GM18517 (cell line): ENCODE measurements around the gene ACTR6.
"Not testable (repeated sequence)": the region's sequence is repeated elsewhere in the genome, so short reads cannot be mapped to it uniquely, and the experiment has no call there.

Experiments used
- ATAC-seq: cut with Tn5 transposase; IDR thresholded peaks from one replicate; pipeline ENCODE4 v1.9.1; 2021; ENCODE audit warnings: mild to moderate bottlenecking, moderate library complexity; ENCODE audit not compliant: unreplicated experiment

ACTR6 gene

DNA sequence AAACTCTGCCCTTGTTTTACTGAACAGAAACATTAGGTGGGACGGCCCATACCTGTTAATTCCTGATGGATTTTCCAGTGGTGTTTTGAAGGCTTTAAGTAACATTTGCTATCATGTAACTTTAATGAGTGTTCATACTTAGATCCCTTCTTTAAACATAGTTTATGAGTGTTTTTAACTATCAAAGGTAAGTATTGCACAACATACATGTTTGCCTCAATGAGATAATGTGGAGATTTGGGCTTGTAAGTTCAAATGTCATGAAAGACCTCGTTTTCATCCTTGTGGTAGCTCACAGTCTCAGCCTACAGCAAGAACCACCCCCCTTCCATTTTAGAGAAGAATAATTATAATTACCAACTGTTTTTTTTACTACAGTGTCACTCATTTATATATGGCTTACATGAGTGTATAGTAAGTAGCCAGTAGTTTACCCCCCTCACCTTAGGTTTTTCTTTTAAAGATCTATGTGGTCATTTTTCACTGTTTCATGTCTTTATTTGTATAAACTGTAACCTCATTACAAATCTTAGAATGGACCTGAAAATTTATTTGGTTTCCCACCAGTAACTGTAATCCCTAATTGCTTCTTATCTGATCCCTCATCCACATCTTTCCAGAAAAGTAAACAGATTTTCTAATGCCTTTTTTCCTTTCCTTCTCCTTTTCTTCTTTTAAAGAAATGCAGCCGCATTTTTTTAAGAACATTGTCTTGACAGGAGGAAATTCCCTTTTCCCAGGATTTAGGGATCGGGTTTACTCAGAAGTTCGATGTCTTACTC lies 18.9 kb downstream of the ACTR6 start:
- ATAC-seq, result no peak

DNA sequence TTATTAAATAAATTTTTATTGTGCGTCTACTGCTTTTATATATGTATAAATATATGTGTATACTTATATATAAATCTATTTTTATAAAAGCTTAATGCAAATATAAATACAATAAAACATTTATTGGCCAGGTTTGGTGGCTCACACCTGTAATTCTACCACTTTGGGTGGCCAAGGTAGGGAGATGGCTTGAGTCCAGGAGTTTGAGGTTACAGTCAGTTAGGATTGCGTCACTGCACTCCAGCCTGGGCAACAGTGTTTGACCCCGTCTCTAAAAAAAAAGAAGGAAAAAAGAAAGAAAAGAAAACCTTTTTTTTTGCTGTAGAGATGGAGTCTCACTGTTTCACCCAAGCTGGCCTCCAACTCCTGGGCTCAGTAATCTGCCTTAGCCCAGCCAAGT lies 20.9 kb downstream of the ACTR6 start:
- no peak for ATAC-seq

DNA sequence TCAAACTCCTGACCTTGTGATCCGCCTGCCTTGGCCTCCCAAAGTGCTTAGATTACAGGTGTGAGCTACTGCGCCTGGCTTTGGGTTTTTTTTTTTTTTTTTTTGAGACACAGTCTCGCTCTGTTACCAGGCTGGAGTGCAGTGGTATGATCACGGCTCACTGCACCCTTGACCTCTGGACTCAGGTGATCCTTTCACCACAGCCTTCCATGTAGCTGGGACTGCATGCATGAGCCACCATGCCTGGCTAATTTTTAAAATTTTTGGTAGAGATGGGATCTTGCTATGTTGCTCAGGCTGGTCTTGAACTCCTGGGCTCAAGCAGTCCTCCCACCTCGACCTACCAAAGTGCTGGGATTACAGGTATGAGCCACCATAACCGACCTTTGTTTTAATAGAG lies 21.6 kb downstream of the ACTR6 start:
- ATAC-seq, result not testable (repeated sequence)

DNA sequence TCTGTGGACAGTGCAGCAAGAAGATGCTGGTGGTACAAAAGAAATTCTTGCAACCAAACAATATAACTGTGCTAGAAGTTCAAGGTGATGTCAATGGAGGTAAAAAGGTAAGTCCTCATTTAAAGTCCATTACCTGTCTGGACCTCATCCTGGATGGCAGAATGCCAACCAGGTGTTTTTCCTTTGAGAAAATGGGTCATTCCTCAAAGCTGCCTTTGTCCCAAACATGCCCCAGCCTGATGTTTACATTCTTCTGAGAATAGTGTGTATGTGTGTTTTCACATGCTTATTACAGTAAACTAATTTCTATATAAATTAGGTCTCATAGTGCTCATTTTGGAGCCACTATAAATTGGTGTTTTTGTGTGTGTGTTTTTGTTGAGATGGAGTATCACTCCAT lies 24.9 kb downstream of the ACTR6 start:
- no peak for ATAC-seq

DNA sequence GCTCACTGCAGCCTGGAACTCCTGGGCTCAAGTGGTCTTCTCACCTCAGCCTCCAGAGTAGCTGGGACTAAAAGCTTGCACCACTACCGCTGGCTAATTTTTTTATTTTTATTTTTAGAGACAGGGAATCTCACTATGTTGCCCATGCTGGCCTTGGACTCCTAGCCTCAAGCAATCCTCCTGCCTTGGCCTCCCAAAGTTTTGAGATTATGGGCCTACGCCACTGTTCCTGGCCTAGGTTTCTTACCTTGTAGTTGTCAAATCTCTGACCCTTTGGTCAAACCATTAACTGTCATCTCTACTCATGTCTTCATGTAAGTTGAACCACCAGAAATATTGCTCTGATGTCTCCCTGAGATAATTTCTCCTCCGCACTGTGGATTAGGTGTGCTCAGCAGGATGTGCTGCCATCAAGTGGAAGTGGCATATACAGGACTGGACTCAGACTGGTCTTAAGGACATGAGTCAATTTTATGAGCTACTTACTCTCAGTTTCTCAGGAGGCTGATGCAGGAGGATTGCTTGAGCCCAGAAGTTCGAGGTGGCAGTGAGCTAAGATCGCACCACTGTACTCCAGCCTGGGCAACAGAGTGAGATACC lies 28.5 kb downstream of the ACTR6 start:
- ATAC-seq, result no peak

DNA sequence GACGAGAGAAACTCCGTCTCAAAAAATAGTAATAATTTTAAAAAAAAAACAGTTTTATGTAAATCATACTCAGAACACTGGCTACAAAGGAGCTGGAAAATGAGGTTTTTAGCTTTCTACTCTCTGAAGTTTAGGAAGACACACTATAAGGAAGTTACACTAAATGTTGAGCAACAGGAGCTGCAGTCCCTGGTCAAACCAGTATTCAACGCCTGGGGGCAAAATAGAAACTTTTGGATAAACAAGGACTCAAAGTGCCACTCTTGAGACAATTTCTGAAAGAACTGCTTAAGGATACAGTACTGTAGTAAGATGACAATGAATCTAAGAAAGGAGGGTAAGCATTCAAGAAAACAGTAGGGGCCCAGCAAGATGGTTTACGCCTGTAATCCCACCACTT lies 29.3 kb downstream of the ACTR6 start:
- ATAC-seq, result no peak

DNA sequence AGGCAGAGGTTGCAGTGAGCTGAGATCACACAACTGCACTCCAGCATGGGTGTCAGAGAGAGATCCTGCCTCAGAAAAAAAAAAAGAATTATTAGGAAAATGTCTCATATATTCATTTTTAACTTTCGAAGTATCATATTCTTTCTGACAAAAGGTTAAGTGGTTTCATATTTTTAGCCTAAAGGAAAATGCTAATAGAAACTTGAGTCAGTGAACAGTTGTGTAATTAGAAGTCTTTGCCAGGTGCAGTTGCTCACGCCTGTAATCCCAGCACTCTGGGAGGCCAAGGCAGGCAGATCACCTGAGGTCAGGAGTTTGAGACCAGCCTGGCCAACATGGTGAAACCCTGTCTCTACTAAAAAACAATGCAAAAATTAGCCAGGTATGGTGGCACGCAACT lies 31.3 kb downstream of the ACTR6 start:
- not testable (repeated sequence) for ATAC-seq

DNA sequence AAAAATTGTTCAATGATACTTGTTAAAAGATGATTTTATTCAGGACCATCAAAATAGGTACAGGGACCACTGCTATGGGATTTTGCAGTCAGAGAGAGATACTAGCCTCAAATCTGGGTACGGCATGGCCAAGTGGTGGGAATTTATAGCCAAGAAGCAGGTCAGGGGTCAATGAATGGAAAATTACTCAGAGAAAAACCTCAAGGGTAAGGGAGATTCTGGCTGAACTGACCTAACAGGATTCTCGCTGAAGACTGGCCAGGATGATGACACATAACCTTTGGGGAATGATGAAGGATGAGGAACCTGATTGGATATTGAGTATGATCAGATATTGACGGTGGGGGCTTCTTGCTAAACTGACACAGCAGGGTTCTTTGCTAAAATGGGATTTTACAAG lies 33.6 kb downstream of the ACTR6 start:
- ATAC-seq, result no peak

DNA sequence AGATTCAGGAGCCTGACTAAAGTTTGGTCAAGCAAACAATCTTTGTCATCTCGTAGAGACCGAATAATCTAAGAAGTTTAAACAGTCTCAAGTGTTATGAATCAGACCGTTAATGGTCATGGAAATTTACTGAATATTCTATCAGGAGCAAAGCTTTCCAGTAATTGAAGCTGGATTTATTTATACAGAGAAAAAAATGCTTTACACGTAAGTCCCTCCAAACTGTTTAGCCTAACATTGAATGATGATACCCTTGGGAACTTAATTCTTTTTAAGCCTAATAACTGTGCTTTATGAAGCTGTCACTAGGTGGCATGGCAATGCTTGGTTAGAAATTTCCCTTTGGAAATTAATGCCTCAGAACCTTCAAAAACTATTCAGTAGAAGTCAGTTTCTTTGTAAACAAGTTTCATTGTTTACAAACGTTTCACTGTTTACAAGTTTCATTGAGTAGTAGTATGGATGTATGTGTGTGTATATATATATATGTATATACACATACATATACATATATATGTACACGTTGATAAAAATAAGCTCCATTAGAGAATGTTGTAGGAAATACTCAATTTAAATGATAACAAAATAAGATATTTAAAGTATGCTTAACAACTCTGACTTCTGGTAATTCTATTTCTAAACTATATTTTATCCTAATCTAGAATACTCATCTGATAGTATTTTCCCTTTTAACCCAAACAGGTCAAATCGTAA lies 34.1 kb downstream of the ACTR6 start:
- ATAC-seq, result peak; percentile 67

DNA sequence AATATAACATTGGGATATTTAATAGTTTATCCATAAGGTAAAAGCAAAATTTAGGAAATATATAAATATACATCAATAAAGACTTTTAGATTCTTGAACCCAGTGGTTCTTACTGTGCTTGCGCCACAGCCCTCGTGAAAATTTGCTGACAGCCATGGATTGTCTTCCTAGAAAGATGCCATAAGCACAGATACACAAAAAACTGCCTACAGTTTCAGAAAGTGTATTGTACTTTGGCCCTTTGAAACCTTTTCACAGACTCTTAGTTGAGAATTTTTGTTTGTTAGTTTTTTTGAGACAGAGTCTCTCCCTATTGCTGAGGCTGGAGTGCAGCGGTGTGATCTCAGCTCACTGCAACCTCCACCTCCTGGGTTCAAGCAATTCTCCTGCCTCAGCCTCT lies 38.2 kb downstream of the ACTR6 start:
- ATAC-seq, result no peak

DNA sequence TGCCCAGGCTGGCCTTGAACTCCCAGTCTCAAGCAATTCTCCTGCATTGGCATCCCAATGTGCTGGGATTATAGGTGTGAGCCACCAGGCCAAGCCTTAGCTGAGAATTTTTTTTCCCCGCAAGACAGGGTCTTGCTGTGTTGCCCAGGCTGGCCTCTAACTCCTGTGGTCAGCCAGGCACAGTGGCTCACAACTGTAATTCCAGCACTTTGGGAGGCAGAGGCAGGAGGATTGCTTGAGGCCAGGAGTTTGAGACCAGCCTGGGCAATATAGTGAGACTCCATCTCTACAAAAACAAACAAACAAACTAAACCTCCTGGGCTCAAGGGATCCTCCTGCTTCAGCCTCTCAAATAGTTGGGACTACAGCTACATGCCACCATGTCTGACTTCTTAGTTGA lies 39.0 kb downstream of the ACTR6 start:
- ATAC-seq, result no peak

DNA sequence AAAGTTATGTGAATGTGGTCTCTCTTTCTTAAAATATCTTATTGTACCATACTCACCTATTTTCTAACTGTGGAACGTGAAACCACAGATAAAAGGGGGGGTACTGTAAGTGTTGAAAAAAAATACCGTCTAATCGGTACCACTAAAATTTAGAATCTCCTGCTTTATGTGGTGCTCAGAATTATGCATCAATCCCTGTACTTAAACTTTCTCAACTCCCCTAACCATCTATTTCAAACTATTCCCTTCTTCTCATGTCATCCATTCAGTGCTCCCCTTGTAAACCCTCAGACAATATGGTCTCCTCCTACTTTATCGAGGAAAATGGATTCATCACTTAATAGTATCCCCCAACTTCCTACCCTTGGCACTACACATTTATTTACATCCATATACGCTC lies 42.5 kb downstream of the ACTR6 start:
- no peak for ATAC-seq

DNA sequence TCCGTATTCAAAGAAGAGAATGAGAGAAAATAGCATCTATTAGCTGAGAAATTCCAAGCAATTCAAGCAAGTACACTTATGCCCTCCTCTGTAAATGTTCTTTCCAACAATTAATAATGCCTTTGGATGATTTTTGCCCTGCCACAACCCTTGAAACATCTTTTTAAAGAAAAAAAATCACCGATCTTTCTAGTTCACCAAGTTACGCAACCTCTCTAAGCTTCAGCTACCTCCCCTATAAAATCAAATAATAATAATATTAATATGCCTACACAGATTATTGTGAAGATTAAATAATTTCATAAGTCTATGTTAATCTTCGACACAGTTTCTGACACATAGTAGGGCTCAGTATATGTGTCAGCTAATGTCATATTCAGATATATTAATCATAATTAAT lies 47.1 kb downstream of the ACTR6 start:
- no peak for ATAC-seq

DNA sequence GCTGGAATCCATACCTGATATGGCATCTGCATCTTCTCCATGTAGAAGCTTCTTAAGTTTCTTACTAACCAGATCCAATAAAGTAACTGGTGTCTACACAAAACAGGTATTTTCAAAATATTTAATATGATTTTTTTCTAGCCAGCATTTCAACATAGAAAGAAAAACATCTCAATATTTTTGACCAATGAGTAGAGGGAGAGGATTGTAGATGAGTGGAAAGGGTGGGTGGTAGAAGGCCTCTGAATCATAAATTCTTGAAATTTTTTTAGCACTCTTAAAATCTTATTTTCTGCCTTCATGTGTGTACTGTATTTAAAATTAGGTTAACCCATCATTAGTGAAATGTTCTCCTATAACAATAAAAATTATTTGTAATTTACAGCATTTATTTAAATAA lies 48.3 kb downstream of the ACTR6 start:
- ATAC-seq, result no peak

DNA sequence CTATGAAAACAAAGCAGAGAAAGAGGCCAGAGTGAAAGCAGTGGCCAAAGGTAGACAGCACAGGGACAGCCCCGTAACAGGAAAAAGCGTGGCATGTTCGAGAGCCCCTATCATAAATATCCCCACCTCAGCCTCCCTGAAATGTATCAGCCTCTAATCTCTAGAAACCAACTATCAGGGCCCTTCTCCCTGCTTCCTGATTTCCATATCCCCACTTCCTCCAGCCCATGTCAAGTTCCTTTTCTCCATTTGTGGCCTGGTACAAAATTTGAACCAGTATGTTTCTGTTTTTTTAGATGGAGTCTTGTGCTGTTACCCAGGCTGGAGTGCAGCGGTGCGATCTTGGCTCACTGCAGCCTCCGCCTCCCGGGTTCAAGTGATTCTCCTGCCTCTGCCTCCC lies 49.3 kb downstream of the ACTR6 start:
- ATAC-seq, result no peak

DNA sequence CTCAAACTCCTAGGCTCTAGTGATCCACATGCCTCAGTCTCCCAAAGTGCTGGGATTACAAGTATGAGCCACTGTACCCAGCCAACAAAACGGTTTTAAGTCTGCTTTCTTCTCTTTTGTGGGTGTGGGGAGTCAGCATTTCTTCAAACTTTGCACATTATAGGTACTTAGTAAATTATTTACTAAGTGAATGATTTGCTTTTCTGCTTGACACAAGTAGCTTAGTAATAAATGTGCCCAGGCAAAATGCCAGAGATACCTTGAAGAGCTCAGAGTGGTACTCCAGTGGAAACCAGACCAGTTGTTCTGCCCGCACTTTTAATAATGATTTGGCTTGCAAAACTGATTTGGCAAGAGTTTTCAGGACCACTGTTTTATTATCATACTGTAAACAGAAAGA lies 51.3 kb downstream of the ACTR6 start:
- ATAC-seq, result no peak

DNA sequence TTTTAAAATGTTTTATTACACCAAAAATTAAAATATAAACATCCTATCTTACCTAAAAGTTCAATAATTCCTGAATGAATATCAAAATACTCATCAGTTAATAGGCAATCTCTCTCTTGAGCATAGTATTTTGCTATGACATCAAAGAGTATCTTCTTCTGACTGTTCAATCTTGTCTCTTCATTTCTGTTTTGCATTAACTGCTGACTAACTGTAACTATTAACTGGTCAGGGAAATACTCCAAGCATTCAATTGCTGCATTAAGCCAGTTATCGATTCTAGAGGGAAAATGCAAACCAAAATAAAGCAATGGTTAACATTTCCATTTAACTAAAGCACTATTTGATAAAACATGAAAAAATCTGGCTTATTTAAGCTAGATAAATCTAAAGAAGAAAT lies 52.8 kb downstream of the ACTR6 start:
- ATAC-seq, result no peak

DNA sequence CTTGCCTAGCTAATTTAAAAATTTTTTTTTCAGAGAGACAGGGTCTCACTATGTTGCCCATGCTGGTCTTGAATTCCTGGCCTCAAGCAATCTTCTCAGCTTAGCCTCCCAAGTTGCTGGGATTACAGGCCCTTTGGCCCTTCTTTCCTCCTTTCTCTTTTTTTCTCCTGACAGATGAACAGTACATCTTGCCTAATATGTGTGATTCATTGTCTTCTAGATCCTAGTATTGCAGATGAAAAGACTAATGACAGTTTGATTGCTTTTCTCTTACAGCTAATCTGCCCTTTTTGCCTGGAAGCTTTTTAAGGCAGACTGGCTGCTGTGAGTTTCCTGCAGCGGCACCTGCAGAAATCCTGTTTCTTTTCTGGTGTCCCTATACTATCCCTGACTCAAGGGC lies 54.3 kb downstream of the ACTR6 start:
- no peak for ATAC-seq

DNA sequence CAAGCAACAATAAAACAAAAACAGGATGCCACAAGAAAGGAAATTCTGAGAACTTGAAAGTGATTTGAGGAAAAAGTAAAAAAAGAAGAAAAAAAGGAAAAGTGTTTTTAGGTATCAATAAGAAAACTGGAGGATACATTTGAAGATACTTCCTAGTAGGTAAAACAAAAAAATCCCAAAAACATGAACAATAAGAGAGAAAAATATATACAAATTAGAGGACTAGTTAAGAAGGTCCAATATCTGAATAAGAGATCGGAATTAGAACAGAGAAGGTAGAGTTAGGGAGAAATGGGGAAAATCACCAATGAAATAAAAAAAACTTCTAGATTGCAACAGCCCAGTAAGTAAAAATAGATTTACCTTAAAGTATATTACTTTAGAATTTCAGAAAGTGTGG lies 57.5 kb downstream of the ACTR6 start:
- ATAC-seq, result no peak

DNA sequence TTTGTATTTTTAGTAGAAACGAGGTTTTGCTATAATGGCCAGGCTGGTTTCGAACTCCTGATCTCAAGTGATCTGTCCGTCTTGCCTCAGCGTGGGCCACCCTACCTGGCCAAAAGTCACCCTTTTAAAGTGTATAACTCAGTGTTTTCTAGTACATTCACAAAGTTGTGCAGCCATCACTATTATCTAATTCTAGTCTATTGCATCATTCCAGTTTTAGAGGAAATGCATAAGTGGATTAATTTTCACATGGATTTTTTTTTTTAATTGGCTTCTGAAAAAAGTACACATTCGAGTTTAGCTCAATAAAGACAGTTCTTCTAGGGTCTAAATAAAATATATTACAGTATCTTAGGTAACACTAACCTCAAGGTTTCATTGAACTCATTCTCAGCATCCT lies 62.5 kb downstream of the ACTR6 start:
- no peak for ATAC-seq

DNA sequence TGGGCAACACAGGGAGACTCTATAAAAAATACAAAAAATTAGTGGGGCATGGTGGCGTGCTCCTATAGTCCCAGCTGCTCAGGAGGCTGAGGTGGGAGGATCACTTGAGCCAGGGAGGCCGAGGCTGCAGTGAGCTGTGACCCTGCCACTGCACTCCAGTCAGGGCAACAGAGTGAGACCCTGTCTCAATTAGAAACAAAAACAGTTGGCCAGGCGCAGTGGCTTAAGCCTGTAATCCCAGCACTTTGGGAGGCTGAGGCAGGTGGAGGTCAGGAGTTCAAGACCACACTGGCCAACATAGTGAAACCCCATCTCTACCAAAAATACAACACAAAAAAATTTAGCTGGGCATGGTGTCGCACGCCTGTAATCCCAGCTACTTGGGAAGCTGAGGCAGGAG lies 64.5 kb downstream of the ACTR6 start:
- ATAC-seq, result not testable (repeated sequence)
